Lung (tissue), 12 donors: ENCODE results near the gene ELFN1. TPM values are rescaled to one million over a fixed set of nuclear protein-coding genes. Genes with fewer than 3 reads are reported as not detected.
A peak's percentile ranks its signal among the peaks of the same experiment; 100 is the strongest.

ENCODE experiments used
- ATAC-seq: fragments of 200-7000 bp; cut with Tn5 transposase; one replicate; pipeline ENCODE4 v1.9.1; 2020; ENCODE audit warnings: moderate number of reproducible peaks; ENCODE audit not compliant: insufficient read depth, low FRiP score
- DNase-seq, 3 donors: peaks; one replicate each; pipeline ENCODE4 v3.0.0-alpha.2; 2013 to 2017
- H3K27ac ChIP-seq, 2 donors: one replicate each; pipeline ENCODE4 v1.5.1; 2013; ENCODE audit warnings: mild to moderate bottlenecking in 2 of 2, moderate library complexity in 2 of 2, control low read depth in 1 of 2, inconsistent platforms in 1 of 2, low read depth in 1 of 2, low read length in 1 of 2
- H3K27me3 ChIP-seq, 3 donors: one replicate each; pipeline ENCODE4 v1.5.1; 2013; ENCODE audit warnings: low read length in 2 of 3; ENCODE audit not compliant: control insufficient read depth in 3 of 3, insufficient read depth in 3 of 3
- H3K36me3 ChIP-seq, 4 donors: one replicate each; pipeline ENCODE4 v1.5.1; 2013; ENCODE audit warnings: low read length in 4 of 4, mild to moderate bottlenecking in 1 of 4, moderate library complexity in 1 of 4; ENCODE audit not compliant: control insufficient read depth in 4 of 4, insufficient read depth in 4 of 4
- H3K4me1 ChIP-seq, 5 donors: one replicate each; pipeline ENCODE4 v1.5.1; 2013; ENCODE audit warnings: low read length in 5 of 5, mild to moderate bottlenecking in 2 of 5, moderate library complexity in 1 of 5; ENCODE audit not compliant: control insufficient read depth in 5 of 5, insufficient read depth in 5 of 5
- H3K4me3 ChIP-seq: one replicate; pipeline ENCODE4 v1.5.1; 2013; ENCODE audit warnings: mild to moderate bottlenecking, control low read depth, moderate library complexity
- H3K9ac ChIP-seq, 2 donors: one replicate each; pipeline ENCODE4 v1.5.1; 2013; ENCODE audit warnings: low read length in 2 of 2, control low read depth in 1 of 2; ENCODE audit not compliant: insufficient read depth in 1 of 2
- H3K9me3 ChIP-seq, 4 donors: one replicate each; pipeline ENCODE4 v1.5.1; 2013; ENCODE audit warnings: low read length in 3 of 4, mild to moderate bottlenecking in 1 of 4, moderate library complexity in 1 of 4; ENCODE audit not compliant: control insufficient read depth in 4 of 4, insufficient read depth in 3 of 4
- WGBS, 2 donors: extraction: QIAGEN DNeasy Blood & Tissue Kit; methylation state at CpG; one replicate each; pipeline ENCODE4 v1.1.7; 2013; 5-methylcytosine and 5-hydroxymethylcytosine counted together
- polyA plus RNA-seq, 2 donors: library from polyadenylated mRNA; stranded (reverse); fragments of 200-250 nt; gene quantifications; one replicate each; pipeline ENCODE4 v1.2.1, GENCODE V29; 2013
- total RNA-seq, 2 donors: library from RNA; depleted of rRNA in 1 of 2; stranded (reverse); fragments of >200 nt in 1 of 2; gene quantifications; one replicate each; pipeline ENCODE4 v1.2.1, GENCODE V29; 2014 to 2021
- TF ChIP-seq, protein P1 (sequence below): IDR thresholded peaks from 2 replicates; pipeline ENCODE4 v1.5.1; 2012; ENCODE audit warnings: mild to moderate bottlenecking; ENCODE audit errors: control extremely low read depth, extremely low read depth
- donor health status: control.
- donor health status: control.
- donor health status: Bipolar disorder and iron deficiency.
- donor health status: healthy.
- donor health status: DM: yes; HTN: yes; CAD: no.

The ELFN1 gene
- total and polyA plus RNA-seq, 4 donors = 0.43 to 1.4 (median 1.0) TPM

DNA sequence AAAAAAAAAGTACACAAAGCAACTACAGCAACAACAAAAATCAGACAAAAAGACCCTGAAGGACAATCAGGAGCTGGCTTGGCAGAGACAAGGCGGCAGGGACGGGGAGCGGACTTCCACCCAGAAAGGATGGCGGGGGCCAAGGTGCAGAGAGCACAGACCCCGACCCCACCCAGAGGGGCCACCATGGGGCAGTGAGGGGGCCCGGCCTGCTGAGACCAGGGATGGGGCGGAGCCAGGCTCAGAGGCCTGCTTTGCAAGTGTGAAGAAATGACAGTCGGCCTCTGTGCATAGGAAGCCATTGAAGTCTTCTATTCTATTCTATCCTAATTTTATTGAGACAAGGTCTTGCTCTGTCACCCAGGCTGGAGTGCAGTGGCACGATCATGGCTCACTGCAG lies 82.0 kb downstream of the ELFN1 start:
- peak in 1 of 3 donors; percentile 7 for DNase-seq
- no peak overlapping the region for H3K4me3 ChIP-seq
- peaks cover 0 to 11% (median 2%) of the 10 kb centered on the region in 3 donors for H3K27me3 ChIP-seq

DNA sequence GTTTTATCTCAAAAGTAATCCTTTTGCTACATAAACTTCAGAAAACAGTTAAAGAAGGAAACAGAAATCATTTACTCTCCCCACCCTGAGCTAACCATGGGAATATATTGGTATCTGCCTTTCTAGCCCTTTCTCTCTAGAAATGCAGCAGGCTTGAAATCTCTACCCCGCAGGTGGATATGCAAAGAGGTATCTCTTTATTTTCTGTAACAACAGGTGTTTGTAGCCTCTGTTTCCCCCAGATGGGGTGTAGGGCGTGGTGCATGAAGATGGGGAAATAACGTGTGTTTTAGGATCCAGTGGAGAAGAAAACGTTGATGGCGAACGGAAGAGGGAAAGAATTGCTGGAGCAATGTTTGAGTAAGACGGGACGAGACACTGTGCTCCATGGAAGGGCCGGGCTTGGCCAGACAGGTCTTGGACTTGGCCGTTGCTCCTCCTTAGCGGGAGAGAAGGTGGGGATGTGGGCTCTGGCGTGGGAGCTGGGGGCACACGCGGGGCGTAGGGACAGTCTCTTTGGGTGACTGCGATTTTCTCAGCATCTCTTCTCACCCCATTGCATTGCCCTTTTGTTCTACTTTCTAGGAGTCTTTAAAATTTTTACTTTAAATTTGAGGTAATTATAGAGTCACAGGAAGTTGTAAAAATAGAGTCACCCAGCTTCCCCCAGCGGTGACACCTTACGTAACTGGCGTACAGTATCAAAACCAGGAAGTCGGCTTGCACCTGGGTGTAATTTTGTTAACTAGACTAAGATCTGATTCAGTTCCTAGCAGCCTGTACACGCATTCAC lies 82.9 kb downstream of the ELFN1 start:
- H3K4me3 ChIP-seq = no peak overlapping the region
- H3K9me3 ChIP-seq = no peaks in the 10 kb centered on the region
- ATAC-seq (no peak), DNase-seq (peak in 1 of 3 donors; percentile 4)
- WGBS, 2 donors = 67 to 74% methylated on average over 21 of the region's 21 CpGs
- TF ChIP-seq, protein P1, sequence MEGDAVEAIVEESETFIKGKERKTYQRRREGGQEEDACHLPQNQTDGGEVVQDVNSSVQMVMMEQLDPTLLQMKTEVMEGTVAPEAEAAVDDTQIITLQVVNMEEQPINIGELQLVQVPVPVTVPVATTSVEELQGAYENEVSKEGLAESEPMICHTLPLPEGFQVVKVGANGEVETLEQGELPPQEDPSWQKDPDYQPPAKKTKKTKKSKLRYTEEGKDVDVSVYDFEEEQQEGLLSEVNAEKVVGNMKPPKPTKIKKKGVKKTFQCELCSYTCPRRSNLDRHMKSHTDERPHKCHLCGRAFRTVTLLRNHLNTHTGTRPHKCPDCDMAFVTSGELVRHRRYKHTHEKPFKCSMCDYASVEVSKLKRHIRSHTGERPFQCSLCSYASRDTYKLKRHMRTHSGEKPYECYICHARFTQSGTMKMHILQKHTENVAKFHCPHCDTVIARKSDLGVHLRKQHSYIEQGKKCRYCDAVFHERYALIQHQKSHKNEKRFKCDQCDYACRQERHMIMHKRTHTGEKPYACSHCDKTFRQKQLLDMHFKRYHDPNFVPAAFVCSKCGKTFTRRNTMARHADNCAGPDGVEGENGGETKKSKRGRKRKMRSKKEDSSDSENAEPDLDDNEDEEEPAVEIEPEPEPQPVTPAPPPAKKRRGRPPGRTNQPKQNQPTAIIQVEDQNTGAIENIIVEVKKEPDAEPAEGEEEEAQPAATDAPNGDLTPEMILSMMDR = no peak
- peaks cover 0 to 12% (median 0%) of the 10 kb centered on the region in 5 donors for H3K4me1 ChIP-seq
- no peaks in the 10 kb centered on the region for H3K36me3 ChIP-seq
- H3K27ac ChIP-seq = no peak overlapping the region
- peaks cover 0 to 11% (median 2%) of the 10 kb centered on the region in 3 donors for H3K27me3 ChIP-seq
- H3K9ac ChIP-seq = no peak overlapping the region

More for the DNA sequence above, 82.0 kb downstream of the ELFN1 start:
- Histone ChIP-seq H3K36me3 (no peaks in the 10 kb centered on the region), H3K27ac (no peak overlapping the region), H3K9ac (no peak overlapping the region), H3K9me3 (no peaks in the 10 kb centered on the region), H3K4me1 (peaks cover 0 to 12% (median 0%) of the 10 kb centered on the region in 5 donors)
- TF ChIP-seq, protein P1 = no peak
- no peak for ATAC-seq
- 85 to 91% methylated on average over 9 of the region's 9 CpGs for WGBS, 2 donors

DNA sequence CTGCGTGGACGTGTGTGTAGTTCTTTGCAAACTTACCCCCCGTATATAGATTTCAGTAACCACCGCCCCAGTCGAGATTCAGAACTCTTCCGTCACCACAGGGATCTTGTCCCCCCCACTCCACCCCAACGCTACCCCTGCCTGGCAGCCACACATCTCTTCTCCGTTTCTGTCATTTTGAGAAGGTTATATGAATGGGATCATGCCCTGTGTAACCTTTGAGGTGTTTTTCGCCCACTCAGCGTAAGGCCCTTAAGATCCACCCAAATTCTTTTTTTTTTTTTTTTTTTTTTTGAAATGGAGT lies 83.4 kb downstream of the ELFN1 start:
- DNase-seq (no peak), ATAC-seq (no peak)
- Histone ChIP-seq H3K9ac (no peak overlapping the region), H3K27me3 (peaks cover 0 to 11% (median 2%) of the 10 kb centered on the region in 3 donors), H3K27ac (no peak overlapping the region), H3K36me3 (no peaks in the 10 kb centered on the region), H3K4me3 (no peak overlapping the region), H3K4me1 (peaks cover 0 to 12% (median 0%) of the 10 kb centered on the region in 5 donors), H3K9me3 (no peaks in the 10 kb centered on the region)
- WGBS, 2 donors = 74 to 80% methylated on average over 10 of the region's 10 CpGs
- TF ChIP-seq, protein P1 = no peak
